ENCODE data around the gene SPRED2.

Gene SPRED2

GRCh38 chr2:65276609-65277008 lies 155.8 kb downstream of the SPRED2 start:
- DNase-seq (ENCODE audit: low read depth) = no peak

- no peak for DNase-seq (ENCODE audit: low read depth)
Observed at GRCh38 chr2:65275141-65275915, 157.1 kb downstream of the SPRED2 start.

GRCh38 chr2:65273344-65273743 lies 159.1 kb downstream of the SPRED2 start:
- no peak for DNase-seq (ENCODE audit: low read depth)

GRCh38 chr2:65268957-65269356 lies 163.4 kb downstream of the SPRED2 start:
- no peak for DNase-seq (ENCODE audit: low read depth)

- no peak for DNase-seq (ENCODE audit: low read depth)
Observed at GRCh38 chr2:65267008-65267407, 165.4 kb downstream of the SPRED2 start.

- DNase-seq (ENCODE audit: low read depth) = no peak
Observed at GRCh38 chr2:65265671-65266045, 166.7 kb downstream of the SPRED2 start.

- peak; percentile 70 for DNase-seq (ENCODE audit: low read depth)
Observed at GRCh38 chr2:65264821-65265670, 167.4 kb downstream of the SPRED2 start.

GRCh38 chr2:65263986-65264385 lies 168.4 kb downstream of the SPRED2 start:
- DNase-seq (ENCODE audit: low read depth) = no peak

GRCh38 chr2:65263262-65263661 lies 169.1 kb downstream of the SPRED2 start:
- DNase-seq (ENCODE audit: low read depth) = no peak

- DNase-seq (ENCODE audit: low read depth) = no peak
Observed at GRCh38 chr2:65261676-65262075, 170.7 kb downstream of the SPRED2 start.
